HEK293 (cell line): ENCODE data around the gene DPEP2.

Experiments used
- CTCF ChIA-PET: fragments of 350-600 bp; formaldehyde crosslinking; extraction: SDS; loops from one replicate; lab custom pipeline; 2021; ENCODE audit warnings: antibody characterized with exemption; lab: Yijun Ruan, JAX
- POLR2A ChIA-PET: fragments of 300-600 bp; formaldehyde crosslinking; extraction: SDS; loops from one replicate; lab custom pipeline; 2020; ENCODE audit warnings: antibody characterized with exemption, inconsistent platforms; lab: Yijun Ruan, JAX
- H3K27ac ChIP-seq: fragments of 200-500 bp; sonication (Bioruptor generic); 2 replicates; pipeline ENCODE4 v1.5.1; 2014; ENCODE audit warnings: low read depth, low read length, control low read depth, inconsistent platforms; ENCODE audit errors: extremely low read depth
- H3K36me3 ChIP-seq, 2 experiments: fragments of 200-500 bp in 1 of 2; sonication (Bioruptor generic) in 1 of 2; 1 replicate in 1 of 2; 2 replicates in 1 of 2; pipeline ENCODE4 v1.5.1; 2014 to 2017; ENCODE audit warnings: inconsistent platforms in 2 of 2, low read length in 2 of 2; ENCODE audit not compliant: control insufficient read depth in 2 of 2, insufficient read depth in 1 of 2
- H3K4me1 ChIP-seq: fragments of 200-500 bp; sonication (Bioruptor generic); 2 replicates; pipeline ENCODE4 v1.5.1; 2014; ENCODE audit warnings: mild to moderate bottlenecking, low read length, inconsistent platforms; ENCODE audit not compliant: control insufficient read depth, insufficient read depth
- H3K4me3 ChIP-seq: 2 replicates; pipeline ENCODE4 v1.5.1; 2011; ENCODE audit warnings: low read depth, mild to moderate bottlenecking, control low read depth, low read length, moderate library complexity
- H3K9me3 ChIP-seq: fragments of 200-500 bp; sonication (Bioruptor generic); 2 replicates; pipeline ENCODE4 v1.5.1; 2014; ENCODE audit warnings: low read depth, low read length, inconsistent platforms; ENCODE audit not compliant: control insufficient read depth, insufficient read depth
- BCL11A ChIP-seq: fragments of 450-650 bp; formaldehyde crosslinking; IDR thresholded peaks from 2 replicates; pipeline ENCODE4 v1.5.1; 2016; ENCODE audit warnings: low read depth, missing biosample characterization, missing genetic modification characterization
- KLF9 ChIP-seq: fragments of 450-650 bp; formaldehyde crosslinking; IDR thresholded peaks from 2 replicates; pipeline ENCODE4 v1.5.1; 2016; ENCODE audit warnings: missing biosample characterization, missing genetic modification characterization, low read depth
- MYNN ChIP-seq: fragments of 450-650 bp; formaldehyde crosslinking; IDR thresholded peaks from 2 replicates; pipeline ENCODE4 v1.5.1; 2016; ENCODE audit warnings: missing biosample characterization, missing genetic modification characterization, borderline replicate concordance
- ZNF211 ChIP-seq: fragments of 450-650 bp; formaldehyde crosslinking; IDR thresholded peaks from 2 replicates; pipeline ENCODE4 v1.5.1; 2016; ENCODE audit warnings: low read depth, missing biosample characterization, missing genetic modification characterization
- ZNF324 ChIP-seq: fragments of 450-650 bp; formaldehyde crosslinking; IDR thresholded peaks from 2 replicates; pipeline ENCODE4 v1.5.1; 2016; ENCODE audit warnings: missing biosample characterization, missing genetic modification characterization
- ZNF366 ChIP-seq: fragments of 450-650 bp; formaldehyde crosslinking; conservative IDR thresholded peaks from 2 replicates; pipeline ENCODE4 v1.5.1; 2016; ENCODE audit warnings: missing biosample characterization, missing genetic modification characterization
- ZNF473 ChIP-seq: fragments of 450-650 bp; formaldehyde crosslinking; IDR thresholded peaks from 2 replicates; pipeline ENCODE4 v1.5.1; 2017; ENCODE audit warnings: missing biosample characterization, missing genetic modification characterization
- ZNF558 ChIP-seq: fragments of 450-650 bp; formaldehyde crosslinking; IDR thresholded peaks from 2 replicates; pipeline ENCODE4 v1.5.1; 2016; ENCODE audit warnings: missing biosample characterization, missing genetic modification characterization
- ZNF670 ChIP-seq: fragments of 450-650 bp; formaldehyde crosslinking; IDR thresholded peaks from 2 replicates; pipeline ENCODE4 v1.5.1; 2016; ENCODE audit warnings: missing biosample characterization, missing genetic modification characterization, low read depth
- ZNF777 ChIP-seq: fragments of 450-650 bp; formaldehyde crosslinking; IDR thresholded peaks from 2 replicates; pipeline ENCODE4 v1.5.1; 2017; ENCODE audit warnings: missing biosample characterization, missing genetic modification characterization, borderline replicate concordance
- TF ChIP-seq, protein P1 (sequence below): fragments of 450-650 bp; formaldehyde crosslinking; IDR thresholded peaks from 2 replicates; pipeline ENCODE4 v1.5.1; 2016; ENCODE audit warnings: missing biosample characterization, missing genetic modification characterization
- TF ChIP-seq, protein P2 (sequence below): fragments of 450-650 bp; formaldehyde crosslinking; conservative IDR thresholded peaks from 2 replicates; pipeline ENCODE4 v1.5.1; 2016; ENCODE audit warnings: low read depth, missing biosample characterization, missing genetic modification characterization
- TF ChIP-seq, protein P3 (sequence below): fragments of 450-650 bp; formaldehyde crosslinking; IDR thresholded peaks from 2 replicates; pipeline ENCODE4 v1.5.1; 2016; ENCODE audit warnings: missing biosample characterization, missing genetic modification characterization
- TF ChIP-seq, protein P4 (sequence below): fragments of 450-650 bp; formaldehyde crosslinking; IDR thresholded peaks from 2 replicates; pipeline ENCODE4 v1.5.1; 2016; ENCODE audit warnings: missing biosample characterization, missing genetic modification characterization

The DPEP2 gene

DNA sequence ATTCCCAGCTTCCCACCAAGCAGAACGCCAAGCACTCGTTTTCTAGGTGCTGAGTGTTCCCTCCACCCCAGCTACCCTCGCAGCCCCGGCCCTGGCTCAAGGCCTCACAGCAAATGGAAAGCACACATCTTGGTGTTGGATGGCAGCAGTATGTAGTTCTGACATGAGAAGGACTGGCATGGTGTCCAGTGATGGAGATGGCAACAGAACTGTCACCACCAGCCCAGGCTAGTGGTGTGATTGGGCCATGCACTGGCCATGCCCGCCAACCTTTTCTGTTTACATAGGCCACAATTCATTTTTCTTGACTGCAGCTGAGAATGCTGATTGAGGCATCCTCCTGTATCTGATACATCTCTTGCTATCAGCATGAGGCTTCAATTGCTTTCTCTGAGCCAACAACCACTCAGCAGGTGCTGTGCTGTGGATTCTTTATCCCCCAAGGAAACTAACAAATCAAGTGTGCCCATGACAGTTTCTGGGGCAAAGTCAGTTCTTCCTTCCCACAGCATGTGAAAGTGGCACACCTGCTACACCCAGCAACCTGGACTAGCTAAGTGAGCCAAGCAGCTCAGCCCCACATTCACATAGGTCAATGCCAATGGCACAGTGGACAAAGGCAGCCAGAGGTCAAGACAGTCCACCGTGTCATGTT is 34.7 kb downstream of the DPEP2 start (continued):
- TF ChIP-seq, protein P1, sequence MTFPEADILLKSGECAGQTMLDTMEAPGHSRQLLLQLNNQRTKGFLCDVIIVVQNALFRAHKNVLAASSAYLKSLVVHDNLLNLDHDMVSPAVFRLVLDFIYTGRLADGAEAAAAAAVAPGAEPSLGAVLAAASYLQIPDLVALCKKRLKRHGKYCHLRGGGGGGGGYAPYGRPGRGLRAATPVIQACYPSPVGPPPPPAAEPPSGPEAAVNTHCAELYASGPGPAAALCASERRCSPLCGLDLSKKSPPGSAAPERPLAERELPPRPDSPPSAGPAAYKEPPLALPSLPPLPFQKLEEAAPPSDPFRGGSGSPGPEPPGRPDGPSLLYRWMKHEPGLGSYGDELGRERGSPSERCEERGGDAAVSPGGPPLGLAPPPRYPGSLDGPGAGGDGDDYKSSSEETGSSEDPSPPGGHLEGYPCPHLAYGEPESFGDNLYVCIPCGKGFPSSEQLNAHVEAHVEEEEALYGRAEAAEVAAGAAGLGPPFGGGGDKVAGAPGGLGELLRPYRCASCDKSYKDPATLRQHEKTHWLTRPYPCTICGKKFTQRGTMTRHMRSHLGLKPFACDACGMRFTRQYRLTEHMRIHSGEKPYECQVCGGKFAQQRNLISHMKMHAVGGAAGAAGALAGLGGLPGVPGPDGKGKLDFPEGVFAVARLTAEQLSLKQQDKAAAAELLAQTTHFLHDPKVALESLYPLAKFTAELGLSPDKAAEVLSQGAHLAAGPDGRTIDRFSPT, result no peak
- TF ChIP-seq ZNF324 (no peak), ZNF558 (tag by site-specific recombination) (no peak), MYNN (no peak)
- TF ChIP-seq, protein P2, sequence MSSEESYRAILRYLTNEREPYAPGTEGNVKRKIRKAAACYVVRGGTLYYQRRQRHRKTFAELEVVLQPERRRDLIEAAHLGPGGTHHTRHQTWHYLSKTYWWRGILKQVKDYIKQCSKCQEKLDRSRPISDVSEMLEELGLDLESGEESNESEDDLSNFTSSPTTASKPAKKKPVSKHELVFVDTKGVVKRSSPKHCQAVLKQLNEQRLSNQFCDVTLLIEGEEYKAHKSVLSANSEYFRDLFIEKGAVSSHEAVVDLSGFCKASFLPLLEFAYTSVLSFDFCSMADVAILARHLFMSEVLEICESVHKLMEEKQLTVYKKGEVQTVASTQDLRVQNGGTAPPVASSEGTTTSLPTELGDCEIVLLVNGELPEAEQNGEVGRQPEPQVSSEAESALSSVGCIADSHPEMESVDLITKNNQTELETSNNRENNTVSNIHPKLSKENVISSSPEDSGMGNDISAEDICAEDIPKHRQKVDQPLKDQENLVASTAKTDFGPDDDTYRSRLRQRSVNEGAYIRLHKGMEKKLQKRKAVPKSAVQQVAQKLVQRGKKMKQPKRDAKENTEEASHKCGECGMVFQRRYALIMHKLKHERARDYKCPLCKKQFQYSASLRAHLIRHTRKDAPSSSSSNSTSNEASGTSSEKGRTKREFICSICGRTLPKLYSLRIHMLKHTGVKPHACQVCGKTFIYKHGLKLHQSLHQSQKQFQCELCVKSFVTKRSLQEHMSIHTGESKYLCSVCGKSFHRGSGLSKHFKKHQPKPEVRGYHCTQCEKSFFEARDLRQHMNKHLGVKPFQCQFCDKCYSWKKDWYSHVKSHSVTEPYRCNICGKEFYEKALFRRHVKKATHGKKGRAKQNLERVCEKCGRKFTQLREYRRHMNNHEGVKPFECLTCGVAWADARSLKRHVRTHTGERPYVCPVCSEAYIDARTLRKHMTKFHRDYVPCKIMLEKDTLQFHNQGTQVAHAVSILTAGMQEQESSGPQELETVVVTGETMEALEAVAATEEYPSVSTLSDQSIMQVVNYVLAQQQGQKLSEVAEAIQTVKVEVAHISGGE (tag by site-specific recombination), result no peak

DNA sequence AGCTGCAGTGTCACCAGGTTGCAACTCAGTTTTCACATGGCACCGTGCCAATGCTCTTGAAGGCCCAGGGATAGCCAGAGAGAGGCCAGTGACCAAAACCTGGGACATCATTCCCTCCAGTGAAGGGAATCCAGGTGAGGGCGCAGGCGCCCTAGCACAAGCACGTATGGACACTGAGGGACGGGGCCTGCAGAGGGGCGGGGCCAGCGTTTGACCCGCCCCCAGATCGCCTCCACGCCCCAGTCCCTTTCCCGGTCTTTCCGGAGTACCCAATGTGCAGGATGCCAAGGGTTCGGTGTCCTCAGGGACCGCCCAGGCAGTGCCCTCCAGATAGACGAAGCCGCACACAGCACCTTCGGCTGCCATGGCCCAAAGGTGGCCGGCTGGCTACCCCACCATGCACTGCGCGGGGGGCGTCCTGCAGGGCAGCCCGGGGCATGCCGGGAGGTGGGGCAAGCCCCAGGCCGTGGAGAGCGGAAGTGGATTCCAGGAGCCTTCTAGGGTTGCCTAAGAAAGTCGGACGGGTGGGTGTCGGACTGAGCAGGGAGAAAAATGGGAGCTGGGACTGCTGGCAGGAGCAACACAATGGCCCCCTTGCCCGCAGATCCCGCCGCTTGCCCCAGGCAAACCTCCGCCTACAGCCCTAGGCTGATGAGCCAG is 35.5 kb downstream of the DPEP2 start:
- Histone ChIP-seq H3K4me1 (no peaks in the 10 kb centered on the region; the same call in none of the 2 replicates), H3K4me3 (no peak overlapping the region), H3K9me3 (no peaks in the 10 kb centered on the region), H3K27ac (no peak overlapping the region), H3K36me3 (peaks cover 0 to 73% of the 10 kb centered on the region in 2 experiments; a peak in 2 of 3 replicates)
- TF ChIP-seq ZNF670 (no peak), ZNF366 (tag by site-specific recombination) (no peak), KLF9 (tag by site-specific recombination) (0 out of 2 replicates have a peak, but pooled peaks have one; percentile 36), ZNF211 (tag by site-specific recombination) (no peak), ZNF473 (tag by site-specific recombination) (no peak), ZNF777 (tag by site-specific recombination) (no peak), BCL11A (tag by site-specific recombination) (no peak)
- TF ChIP-seq, protein P3, sequence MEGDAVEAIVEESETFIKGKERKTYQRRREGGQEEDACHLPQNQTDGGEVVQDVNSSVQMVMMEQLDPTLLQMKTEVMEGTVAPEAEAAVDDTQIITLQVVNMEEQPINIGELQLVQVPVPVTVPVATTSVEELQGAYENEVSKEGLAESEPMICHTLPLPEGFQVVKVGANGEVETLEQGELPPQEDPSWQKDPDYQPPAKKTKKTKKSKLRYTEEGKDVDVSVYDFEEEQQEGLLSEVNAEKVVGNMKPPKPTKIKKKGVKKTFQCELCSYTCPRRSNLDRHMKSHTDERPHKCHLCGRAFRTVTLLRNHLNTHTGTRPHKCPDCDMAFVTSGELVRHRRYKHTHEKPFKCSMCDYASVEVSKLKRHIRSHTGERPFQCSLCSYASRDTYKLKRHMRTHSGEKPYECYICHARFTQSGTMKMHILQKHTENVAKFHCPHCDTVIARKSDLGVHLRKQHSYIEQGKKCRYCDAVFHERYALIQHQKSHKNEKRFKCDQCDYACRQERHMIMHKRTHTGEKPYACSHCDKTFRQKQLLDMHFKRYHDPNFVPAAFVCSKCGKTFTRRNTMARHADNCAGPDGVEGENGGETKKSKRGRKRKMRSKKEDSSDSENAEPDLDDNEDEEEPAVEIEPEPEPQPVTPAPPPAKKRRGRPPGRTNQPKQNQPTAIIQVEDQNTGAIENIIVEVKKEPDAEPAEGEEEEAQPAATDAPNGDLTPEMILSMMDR (tag by site-specific recombination), result no peak
- TF ChIP-seq, protein P4, sequence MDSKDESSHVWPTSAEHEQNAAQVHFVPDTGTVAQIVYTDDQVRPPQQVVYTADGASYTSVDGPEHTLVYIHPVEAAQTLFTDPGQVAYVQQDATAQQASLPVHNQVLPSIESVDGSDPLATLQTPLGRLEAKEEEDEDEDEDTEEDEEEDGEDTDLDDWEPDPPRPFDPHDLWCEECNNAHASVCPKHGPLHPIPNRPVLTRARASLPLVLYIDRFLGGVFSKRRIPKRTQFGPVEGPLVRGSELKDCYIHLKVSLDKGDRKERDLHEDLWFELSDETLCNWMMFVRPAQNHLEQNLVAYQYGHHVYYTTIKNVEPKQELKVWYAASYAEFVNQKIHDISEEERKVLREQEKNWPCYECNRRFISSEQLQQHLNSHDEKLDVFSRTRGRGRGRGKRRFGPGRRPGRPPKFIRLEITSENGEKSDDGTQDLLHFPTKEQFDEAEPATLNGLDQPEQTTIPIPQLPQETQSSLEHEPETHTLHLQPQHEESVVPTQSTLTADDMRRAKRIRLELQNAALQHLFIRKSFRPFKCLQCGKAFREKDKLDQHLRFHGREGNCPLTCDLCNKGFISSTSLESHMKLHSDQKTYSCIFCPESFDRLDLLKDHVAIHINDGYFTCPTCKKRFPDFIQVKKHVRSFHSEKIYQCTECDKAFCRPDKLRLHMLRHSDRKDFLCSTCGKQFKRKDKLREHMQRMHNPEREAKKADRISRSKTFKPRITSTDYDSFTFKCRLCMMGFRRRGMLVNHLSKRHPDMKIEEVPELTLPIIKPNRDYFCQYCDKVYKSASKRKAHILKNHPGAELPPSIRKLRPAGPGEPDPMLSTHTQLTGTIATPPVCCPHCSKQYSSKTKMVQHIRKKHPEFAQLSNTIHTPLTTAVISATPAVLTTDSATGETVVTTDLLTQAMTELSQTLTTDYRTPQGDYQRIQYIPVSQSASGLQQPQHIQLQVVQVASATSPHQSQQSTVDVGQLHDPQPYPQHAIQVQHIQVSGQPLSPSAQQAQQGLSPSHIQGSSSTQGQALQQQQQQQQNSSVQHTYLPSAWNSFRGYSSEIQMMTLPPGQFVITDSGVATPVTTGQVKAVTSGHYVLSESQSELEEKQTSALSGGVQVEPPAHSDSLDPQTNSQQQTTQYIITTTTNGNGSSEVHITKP (tag by site-specific recombination), result no peak
- ChIA-PET CTCF (interaction anchor here (0.6 kb wide), 1 partner anchor 30 kb away, joined by 3 read pairs; no protein-coding TSS in a partner anchor), POLR2A (interaction anchor here (0.7 to 1.8 kb wide), 3 partner anchors 16 to 59 kb away, joined by 3 to 5 read pairs (median 4); partner anchors contain the start of genes DDX28 and DUS2)
